GM21723 (cell line): Measurements from ENCODE around the gene TMED1.
A peak's percentile ranks its signal among the peaks of the same experiment; 100 is the strongest.
"Not testable (repeated sequence)": the region's sequence is repeated elsewhere in the genome, so short reads cannot be mapped to it uniquely, and the experiment has no call there.

Experiments
- ATAC-seq: cut with Tn5 transposase; IDR thresholded peaks from one replicate; pipeline ENCODE4 v1.9.1; 2021; ENCODE audit warnings: mild to moderate bottlenecking, moderate library complexity; ENCODE audit not compliant: unreplicated experiment

Gene TMED1

DNA sequence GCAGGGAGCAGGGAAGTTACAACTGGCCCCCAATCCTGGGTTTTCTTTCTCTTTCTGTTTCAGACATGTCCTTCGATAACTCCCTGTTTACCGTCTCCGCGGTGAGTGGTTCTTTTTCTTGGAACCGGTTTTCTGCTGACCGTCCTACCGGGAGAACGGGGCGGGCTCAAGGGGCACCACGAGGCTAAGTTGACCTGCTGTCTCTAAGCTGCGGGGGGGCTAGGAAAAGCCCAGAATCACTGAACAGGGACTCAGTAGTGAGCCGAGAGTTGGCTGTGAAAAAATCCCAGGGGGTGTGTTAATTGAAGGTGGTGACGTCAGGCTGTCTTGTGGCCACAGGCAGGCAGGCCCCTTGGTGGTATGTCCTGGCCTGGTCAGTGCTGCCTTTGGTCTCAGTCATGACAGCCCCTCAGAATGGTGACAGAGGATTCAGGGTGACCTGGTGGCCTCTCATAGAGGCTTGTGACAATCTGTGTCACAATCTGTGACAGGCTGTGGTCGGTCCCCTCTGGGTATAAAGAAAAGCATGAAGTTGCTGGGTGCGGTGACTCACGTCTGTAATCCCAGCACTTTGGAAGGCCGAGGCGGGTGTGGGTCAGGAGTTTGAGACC, 27.2 kb upstream of the TMED1 start:
- ATAC-seq: no peak

DNA sequence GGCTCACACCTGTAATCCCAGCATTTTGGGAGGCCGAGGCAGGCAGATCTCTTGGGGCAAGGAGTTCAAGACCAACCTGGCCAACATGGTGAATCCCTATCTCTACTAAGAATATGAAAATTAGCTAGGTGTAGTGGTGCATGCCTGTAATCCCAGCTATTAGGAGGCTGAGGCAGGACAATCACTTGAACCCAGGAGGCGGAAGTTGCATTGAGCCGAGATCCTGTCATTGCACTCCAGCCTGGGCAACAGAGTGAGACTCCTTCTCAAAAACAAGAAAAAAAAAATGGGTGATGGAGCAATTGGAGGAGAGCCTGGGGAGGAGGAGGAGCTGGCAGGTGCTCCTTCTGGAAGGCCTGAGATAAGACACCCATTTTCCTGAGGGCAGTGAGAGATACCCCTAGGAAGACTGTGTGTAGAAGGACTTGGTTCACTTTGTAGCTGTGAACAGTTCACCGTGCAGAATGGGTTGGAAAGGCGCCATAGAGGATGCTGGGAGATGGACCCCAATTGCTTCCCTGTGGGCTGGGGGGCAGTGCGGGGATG, 26.6 kb upstream of the TMED1 start:
- no peak for ATAC-seq

DNA sequence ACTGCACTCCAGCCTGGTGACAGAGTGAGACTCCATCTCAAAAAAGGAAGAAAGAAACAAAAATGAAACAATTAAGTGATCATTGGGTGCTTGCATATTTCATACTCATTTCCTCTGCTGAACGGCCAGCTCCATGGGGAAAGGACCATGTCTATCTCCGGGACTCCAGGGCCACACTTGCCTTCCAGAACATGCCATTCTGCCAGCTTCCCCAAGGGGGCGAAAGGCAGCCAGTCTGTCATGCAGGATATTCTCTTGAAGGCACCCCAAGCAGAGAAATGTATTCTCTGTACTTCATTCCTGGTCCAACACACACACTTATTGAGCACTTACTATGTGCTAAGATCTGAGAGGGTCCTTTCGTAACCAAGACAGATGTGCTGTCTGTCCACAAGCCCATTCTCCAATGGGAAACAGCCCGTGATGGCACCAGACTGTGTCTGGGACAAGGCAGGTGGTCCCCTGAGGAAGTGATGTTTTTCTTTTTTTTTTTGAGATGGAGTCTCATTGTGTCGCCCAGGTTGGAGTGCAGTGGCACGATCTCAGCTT, 25.2 kb upstream of the TMED1 start:
- no peak for ATAC-seq

DNA sequence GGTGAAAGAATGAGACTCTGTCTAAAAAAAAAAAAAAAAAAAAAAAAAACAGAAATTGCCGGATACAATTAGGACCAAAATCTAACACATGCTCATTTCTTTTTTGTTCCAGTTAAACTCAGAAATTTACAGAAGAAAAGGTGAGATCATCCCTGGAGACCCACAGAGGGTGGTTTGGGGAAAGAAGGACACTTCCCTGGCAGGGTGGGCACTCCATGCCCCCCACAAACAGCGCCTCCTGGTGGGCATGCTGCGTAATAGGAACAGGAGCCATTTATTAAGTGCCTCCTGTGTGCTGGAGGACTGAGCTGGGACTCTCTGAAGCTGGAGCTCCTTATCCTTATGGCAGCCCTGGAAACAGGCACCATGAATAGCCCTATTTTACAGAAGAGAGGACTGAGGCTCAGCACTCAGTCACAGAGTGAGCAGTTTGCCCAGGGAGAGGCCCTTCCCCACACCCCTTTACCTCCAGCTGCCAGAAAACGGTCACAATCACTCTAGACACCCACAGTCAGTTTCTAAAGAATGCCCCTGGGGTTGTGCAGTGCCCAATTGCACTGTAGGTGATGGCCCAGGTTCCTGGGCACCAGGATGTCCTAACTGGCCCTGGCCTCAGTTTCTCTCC, 22.3 kb upstream of the TMED1 start:
- no peak for ATAC-seq

DNA sequence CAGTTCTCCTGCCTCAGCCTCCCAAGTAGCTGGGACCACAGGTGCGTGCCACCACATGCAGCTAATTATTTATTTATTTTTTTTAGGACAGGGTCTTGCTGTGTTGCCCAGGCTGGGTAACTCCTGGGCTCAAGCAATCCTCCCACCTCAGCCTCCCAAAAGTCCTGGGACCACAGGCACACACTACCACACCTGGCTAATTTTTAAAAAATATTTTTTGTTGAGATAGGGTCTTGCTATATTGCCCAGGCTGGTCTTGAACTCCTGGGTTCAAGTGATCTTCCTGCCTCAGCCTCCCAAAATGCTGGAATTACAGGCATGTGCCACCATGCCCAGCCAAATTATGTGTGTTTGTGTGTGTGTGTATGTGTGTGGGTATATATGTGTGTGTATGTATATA, 20.9 kb upstream of the TMED1 start:
- not testable (repeated sequence) for ATAC-seq

DNA sequence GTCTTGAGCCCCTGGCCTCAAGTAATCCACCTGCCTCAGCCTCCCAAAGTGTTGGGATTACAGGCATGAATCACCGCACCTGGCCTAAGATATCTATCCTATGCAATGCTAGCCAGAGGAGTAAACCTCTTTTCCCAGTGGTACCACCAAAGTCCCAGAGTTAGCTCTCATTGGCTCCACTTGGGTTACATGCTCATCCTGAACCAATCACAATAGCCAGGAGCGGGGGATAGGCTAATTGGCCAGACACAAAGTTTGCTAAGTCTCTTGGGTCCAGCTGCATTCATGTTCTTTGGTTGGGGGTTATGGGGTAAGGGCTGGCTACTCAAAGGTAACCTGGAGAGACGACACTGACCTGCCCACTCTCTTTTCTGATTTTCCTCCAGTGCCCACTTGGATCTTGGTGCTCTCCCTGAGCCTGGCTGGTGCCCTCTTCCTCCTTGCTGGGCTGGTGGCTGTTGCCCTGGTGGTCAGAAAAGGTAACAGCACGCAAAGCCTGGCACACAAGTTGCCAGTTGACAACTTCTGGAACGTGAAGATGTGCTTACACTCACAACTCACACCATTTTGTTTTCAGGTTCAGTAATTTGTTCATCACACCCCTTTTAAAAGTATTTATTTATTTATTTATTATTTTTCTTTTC, 20.0 kb upstream of the TMED1 start:
- no peak for ATAC-seq

DNA sequence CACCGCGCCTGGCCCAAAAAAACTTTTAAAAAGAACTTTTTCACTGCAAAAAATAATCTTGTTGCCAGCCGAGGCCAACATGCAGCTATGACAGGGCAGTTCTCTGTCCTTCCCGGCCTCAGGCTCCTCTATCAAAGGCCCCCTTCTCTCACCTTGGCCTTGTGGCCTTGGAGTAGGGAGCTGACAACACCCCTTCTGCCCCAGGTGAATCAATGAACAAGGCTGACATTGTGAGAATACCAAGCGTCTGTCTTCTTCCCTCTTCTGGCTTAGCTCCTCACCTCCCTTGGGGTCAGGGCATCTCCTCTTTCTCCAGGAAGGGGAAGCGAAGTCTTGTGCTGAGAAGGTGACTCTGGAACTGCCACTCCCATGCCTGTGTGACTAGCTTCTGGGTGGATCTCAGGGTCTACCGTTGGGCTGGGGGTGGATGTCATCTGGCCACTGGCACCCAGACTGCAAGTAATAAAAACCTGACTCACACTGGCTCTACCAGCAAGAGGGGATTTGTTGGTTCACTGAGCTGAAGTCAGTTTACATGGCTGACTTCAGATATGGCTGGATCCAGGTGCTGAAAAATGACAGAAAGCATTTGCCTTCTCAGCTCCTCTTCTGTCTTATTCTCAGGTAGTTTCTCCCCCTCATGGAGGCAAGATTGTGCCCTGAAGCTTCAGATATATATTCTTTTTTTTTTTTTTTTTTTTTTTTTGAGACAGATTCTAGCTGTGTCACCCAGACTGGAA, 18.5 kb upstream of the TMED1 start:
- no peak for ATAC-seq

DNA sequence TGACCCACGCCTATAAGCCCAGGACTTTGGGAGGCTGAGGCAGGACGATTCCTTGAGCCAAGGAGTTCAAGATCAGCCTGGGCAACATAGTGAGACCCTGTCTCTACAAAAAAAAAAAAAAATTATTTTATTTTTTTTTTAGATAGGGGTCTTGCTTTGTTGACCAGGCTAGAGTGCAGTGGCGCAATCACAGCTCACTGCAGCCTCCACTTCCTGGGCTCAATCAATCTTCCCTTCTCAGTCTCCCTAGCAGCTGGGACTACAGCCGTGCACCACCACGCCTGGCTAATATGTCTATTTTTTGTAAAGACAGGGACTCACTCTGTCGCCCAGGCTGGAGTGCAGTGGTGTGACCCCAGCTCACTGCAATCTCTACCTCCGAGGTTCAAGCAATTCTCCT, 16.9 kb upstream of the TMED1 start:
- ATAC-seq: no peak

DNA sequence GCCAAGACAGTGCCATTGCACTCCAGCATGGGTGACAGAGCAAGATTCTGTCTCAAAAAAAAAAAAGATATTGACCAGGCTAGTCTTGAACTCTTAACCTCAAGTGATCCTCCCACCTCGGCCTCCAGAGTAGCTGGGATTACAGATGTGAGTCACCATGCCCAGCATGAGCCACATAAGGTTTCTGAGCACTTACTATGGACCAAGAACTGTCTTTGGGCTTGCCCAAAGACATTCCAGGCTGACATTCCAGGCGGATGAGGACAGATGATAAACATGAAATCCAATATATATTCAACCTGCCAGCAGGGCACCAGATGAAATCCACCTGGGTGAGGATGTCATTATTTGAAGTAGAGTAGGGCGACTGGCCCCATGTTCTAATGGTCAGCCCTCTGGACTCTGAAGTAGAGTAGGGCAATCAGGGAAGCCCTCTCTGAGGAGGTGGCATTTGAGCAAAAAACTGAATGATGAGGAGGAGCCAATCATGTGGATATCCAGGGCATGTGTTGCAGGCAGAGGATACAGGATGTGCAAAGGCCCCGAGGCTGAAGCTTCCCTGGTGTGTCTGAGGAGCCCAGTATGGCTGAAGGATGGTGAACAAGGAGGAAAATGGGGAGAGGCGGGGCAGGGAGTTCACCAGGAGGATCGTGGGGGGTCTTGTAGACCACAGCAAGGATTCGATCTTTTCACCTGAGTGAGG, 16.2 kb upstream of the TMED1 start:
- ATAC-seq: no peak

DNA sequence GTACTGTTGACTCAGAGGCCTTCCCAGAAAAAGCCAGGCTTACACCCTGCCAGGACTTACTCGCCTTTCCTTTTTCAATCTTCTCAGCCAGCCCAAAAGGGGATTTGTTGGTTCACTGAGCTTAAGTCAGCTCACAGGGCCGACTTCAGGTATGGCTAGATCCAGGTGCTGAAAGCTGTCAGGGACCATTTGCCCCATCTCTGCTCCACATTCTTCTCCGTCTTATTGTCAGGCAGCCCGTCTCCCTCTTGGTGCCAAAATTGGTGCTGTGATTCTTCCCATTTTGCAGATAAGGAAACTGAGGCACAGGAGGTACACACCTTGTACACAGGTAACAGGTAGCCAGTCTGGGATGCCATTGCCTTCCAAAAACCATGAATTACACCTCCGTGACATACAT, 14.6 kb upstream of the TMED1 start:
- no peak for ATAC-seq

DNA sequence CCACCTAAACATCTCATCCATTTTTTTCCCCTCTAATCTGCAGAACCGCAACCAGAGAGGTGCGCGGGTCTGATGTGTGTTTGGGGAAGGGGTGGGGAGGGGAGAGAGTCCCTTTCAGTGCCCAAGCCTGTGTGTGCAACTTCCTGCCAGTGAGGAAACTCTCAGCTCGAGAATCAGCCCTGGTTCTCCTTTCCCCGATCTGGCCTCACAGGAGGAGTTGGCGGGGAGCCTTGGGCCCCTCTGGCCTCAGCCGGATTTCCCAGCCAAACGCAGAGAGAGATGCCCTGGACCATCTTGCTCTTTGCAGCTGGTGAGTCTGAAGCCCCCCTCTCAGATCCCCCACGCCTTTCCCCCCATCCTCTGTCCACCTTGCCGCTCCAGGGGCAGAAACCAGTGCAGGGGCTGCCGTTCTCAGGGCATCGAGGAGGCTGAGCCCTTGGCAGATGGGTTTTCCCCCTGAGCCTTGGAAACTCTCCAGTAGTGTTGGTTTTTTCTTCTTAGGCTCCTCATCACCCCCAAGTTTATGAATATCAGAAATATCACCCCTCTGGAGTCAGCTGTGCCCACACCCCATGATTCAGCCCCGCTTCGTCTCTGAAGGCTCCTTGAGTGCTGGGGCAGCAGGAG, 12.3 kb upstream of the TMED1 start, which contains the start of gene C19orf38:
Gene C19orf38, plus strand, starts transcription at position 186 of the 627 bp plus-strand sequence. Its CDS starts 94 bp downstream, at position 280.
- no peak for ATAC-seq

DNA sequence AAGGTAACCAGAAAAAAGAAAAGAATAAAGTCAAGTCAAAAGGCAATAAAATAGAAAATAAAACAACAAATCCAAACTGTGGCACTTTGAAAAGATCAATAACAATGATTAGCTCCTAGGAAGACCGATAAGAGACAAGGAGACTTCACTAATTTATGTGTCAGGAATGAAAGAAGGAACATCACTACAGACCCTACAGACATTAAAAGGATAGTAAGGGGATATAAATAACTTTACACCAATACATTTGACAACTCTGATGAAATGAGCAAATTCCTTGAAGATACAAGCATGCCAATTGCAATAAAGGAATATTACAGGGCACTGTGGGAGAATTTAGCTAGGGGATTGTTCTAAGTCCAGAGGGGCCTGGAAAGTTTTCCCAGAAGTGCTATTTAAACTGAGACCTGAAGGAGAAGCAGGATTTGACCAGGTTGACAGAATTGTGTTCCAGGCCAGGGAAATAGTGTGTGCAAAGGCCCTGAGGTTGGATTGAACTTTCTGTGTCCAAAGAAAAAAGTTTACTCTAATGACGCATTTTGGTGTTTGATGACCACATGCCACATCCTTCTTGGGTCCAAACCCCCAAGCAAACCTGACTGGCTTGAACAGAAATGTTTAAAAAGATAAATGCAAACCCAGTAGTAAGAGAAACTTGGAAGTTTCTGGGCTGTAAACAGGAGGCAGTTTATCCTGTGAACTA, 10.6 kb upstream of the TMED1 start:
- no peak for ATAC-seq

DNA sequence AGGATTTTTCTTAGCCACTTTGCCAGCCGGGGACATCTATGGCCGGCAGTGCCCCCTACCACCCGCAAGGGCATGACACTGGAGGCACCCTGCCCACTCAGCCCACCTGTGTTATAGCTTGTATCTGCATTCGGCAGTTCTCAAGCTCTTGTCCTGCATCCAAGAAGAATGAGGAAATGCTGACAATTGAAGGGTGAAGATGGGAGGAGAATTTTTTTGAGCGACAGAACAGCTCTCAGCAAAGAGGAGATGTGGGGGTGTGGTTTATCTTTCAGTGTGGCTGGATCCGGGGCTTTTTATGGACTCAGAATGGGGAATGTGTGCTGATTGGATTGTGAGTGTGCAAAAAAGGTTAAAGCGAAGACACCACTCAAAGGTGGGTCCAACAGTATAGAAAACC, 6.8 kb upstream of the TMED1 start:
- ATAC-seq: no peak

DNA sequence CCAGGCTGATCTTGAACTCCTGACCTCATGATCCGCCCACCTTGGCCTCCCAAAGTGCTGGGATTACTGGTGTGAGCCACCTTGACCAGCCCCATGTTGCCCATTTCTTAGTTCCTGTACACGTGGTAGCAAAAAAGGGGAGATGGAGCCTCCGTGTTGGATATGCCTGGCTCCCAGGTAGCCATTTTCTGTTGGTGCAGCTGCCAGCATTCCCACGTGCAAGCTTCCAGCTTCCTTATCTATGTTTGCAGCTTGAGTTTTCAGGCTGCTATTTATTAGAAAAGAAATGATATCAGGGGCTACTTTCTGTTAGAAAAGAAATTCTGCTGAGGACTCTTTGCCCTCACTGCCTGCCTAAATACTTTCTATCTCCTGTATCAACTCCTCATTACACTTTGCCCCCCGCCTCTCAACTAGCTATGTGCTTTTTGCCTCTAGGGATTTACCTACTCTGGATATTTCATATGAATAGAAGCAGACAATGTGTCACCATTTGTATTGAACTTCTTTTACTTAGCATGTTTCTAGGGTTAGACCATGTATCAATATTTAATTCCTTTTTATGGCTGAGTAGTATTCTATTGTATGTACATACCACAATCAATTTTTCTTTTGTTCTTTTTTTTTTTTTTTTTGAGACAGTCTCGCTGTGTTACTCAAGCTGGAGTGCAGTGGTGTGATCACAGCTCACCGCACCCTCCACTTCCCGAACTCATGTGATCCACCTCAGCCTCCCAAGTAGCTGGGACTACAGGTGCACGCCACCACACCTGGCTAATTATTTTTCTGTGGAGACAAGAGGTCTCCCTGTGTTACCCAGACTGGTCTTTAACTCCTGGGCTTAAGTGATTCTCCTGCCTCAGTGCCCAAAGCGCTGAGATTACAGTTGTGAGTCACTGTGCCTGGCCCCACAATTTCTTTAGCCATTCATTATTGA, 3.4 kb upstream of the TMED1 start:
- ATAC-seq: no peak

DNA sequence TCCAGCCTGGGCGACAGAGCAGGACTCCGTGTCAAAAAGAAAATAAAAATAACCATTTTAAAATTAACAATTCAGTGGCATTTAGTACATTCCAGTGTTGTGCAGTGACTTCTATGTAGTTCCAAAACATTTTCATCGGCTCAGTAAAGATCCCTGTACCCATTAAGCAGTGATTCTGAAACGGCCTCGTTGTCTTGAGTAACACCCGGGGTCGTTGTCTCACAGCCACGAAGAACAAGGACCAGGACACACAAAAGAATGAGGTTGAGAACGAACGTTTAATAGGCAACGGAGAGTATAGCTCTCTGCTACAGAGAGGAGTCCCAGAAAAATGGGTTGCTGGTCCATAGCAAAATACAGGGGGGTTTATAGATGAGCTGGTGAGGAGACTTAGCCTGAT, 2.4 kb upstream of the TMED1 start:
- no peak for ATAC-seq

DNA sequence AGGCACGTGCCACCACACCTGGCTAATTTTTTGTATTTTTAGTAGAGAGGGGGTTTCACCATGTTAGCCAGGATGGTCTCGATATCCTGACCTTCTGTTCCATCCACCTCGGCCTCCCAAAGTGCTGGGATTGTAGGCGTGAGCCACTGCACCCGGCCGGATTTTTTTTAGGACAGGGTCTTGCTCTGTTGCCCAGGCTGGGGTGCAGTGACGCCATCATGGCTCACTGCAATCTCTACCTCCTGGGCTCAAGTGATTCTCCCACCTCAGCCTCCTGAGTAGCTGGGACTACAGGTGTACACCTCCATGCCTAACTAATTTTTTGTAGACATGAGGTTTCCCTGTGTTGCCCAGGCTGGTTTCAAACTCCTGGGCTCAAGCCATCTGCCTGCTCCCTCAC, 1.6 kb upstream of the TMED1 start:
- not testable (repeated sequence) for ATAC-seq

DNA sequence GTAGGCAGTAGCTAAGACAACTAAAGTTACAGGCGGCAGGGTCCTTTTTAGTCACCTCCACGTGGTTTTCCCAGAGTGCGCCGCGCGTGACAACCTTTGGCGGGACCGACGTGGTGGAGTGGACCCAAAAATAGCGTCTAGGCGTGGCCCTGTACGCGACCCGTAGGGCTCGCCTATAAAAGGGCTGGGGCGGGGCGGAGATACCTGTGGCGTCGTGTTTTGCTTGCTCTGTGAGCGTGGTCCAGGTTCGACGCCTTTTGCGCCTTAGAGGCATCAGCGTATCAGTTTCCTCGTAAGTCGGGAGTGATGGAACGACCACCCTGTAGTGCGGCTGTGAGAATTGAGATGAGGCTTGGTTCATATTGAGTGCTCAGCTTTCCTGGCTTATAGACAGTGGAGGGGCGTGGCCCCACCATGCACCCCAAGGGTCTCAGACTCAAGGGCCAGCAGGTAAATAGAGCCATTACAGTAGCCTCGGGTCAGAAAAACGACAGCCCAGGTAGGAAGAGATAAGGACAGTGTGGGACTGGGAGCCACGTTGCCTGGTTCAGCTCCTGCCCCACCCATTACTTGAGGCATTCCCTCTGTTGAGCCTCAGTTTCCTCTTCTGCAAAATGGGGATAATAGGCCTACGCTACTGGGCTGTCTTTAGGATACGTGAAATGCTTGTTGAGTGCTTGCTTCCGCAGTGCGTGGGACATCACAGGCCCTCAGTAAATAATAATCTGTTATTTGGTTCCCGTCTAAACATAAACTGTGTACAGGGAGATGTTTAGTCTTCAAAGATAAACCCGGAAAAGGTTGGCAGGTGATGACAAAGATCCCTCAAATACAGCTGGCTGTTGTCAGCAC, 693 bp upstream of the TMED1 start:
- ATAC-seq: peak; percentile 17
